PC-9 (cell line): ENCODE measurements around the gene DCAF6.

ENCODE experiments used
- EZH2 ChIP-seq: fragments of 200-600 bp; sonication (generic); IDR thresholded peaks from 2 replicates; pipeline ENCODE4 v1.8.0; 2017; ENCODE audit warnings: antibody characterized with exemption, low read depth
- TF ChIP-seq, protein P1 (sequence below): fragments of 200-600 bp; sonication (generic); conservative IDR thresholded peaks from 2 replicates; pipeline ENCODE4 v1.6.1; 2017; ENCODE audit warnings: mixed run types, antibody characterized with exemption, mild to moderate bottlenecking, moderate library complexity

- TF ChIP-seq, protein P1, sequence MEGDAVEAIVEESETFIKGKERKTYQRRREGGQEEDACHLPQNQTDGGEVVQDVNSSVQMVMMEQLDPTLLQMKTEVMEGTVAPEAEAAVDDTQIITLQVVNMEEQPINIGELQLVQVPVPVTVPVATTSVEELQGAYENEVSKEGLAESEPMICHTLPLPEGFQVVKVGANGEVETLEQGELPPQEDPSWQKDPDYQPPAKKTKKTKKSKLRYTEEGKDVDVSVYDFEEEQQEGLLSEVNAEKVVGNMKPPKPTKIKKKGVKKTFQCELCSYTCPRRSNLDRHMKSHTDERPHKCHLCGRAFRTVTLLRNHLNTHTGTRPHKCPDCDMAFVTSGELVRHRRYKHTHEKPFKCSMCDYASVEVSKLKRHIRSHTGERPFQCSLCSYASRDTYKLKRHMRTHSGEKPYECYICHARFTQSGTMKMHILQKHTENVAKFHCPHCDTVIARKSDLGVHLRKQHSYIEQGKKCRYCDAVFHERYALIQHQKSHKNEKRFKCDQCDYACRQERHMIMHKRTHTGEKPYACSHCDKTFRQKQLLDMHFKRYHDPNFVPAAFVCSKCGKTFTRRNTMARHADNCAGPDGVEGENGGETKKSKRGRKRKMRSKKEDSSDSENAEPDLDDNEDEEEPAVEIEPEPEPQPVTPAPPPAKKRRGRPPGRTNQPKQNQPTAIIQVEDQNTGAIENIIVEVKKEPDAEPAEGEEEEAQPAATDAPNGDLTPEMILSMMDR, result no peak
- TF ChIP-seq EZH2, result no peak
These were observed 169.4 kb downstream of the DCAF6 start for GRCh38 chr1:168105846-168106245.
